H1 (cell line): Measurements from ENCODE around the gene PDE5A. TPM values are rescaled to one million over a fixed set of nuclear protein-coding genes. Genes with fewer than 3 reads are reported as not detected.

Experiments
- CTCF ChIA-PET: fragments of 300-600 bp; sonication (Branson Sonifier 250); formaldehyde crosslinking; loops from one replicate; lab custom pipeline; 2021; ENCODE audit not compliant: partially characterized antibody; lab: Charles Lee
- POLR2A ChIA-PET: fragments of 300-600 bp; sonication (Branson Sonifier 250); formaldehyde crosslinking; loops from one replicate; lab custom pipeline; 2021; ENCODE audit warnings: inconsistent platforms; ENCODE audit not compliant: partially characterized antibody; lab: Charles Lee
- DNase-seq, 2 experiments: peaks; one replicate each; pipeline versions ENCODE4 v3.0.0 to v3.0.0-alpha.2; 2010 to 2022; ENCODE audit warnings: low spot score in 2 of 2, low read depth in 1 of 2, mixed read lengths in 1 of 2
- FAIRE-seq: peaks from 2 replicates; lab custom pipeline; 2011; peaks lifted over from hg19 to GRCh38; lab: Jason Lieb, UNC
- H2AFZ ChIP-seq: 2 replicates; pipeline ENCODE4 v1.8.1; 2012; ENCODE audit warnings: low read length, inconsistent platforms
- H2AK5ac ChIP-seq: 2 replicates; pipeline ENCODE4 v1.6.1; 2013; ENCODE audit warnings: low read depth, low read length
- H2BK120ac ChIP-seq: replicated peaks from 2 replicates; pipeline ENCODE3; 2013; ENCODE audit warnings: low read depth, low read length, inconsistent platforms
- H2BK12ac ChIP-seq: 2 replicates; pipeline ENCODE4 v1.6.1; 2013; ENCODE audit warnings: low read depth, low read length
- H2BK15ac ChIP-seq: 2 replicates; pipeline ENCODE4 v1.6.1; 2013; ENCODE audit warnings: low read length
- H2BK20ac ChIP-seq: 2 replicates; pipeline ENCODE4 v1.6.1; 2013; ENCODE audit warnings: low read length
- H2BK5ac ChIP-seq: 2 replicates; pipeline ENCODE4 v1.6.1; 2013; ENCODE audit warnings: low read depth, low read length
- H3K14ac ChIP-seq: 2 replicates; pipeline ENCODE4 v1.6.1; 2013; ENCODE audit warnings: inconsistent platforms; ENCODE audit not compliant: insufficient read length
- H3K18ac ChIP-seq: 2 replicates; pipeline ENCODE4 v1.6.1; 2013; ENCODE audit warnings: low read length; ENCODE audit errors: extremely low read depth
- H3K23ac ChIP-seq: 2 replicates; pipeline ENCODE4 v1.6.1; 2013; ENCODE audit warnings: inconsistent platforms; ENCODE audit not compliant: insufficient read length
- H3K23me2 ChIP-seq: 2 replicates; pipeline ENCODE4 v1.6.1; 2013; ENCODE audit warnings: low read depth, low read length
- H3K27ac ChIP-seq: 2 replicates; pipeline ENCODE4 v1.6.1; 2011; ENCODE audit warnings: low read depth, low read length, inconsistent platforms
- H3K27me3 ChIP-seq, 4 experiments: replicated peaks in 1 of 4; 1 replicate in 1 of 4; 2 replicates in 3 of 4; pipeline versions ENCODE4 v1.6.1 to v1.8.1; 2011 to 2013; ENCODE audit warnings: low read length in 3 of 4, mild to moderate bottlenecking in 3 of 4, inconsistent platforms in 2 of 4, mixed read lengths in 2 of 4, moderate library complexity in 1 of 4; ENCODE audit not compliant: control insufficient read depth in 3 of 4, insufficient read depth in 3 of 4; ENCODE audit errors: extremely low read depth in 1 of 4
- H3K36me3 ChIP-seq, 4 experiments: 2 replicates each; pipeline versions ENCODE4 v1.6.1 to v1.8.1; 2011 to 2013; ENCODE audit warnings: mild to moderate bottlenecking in 4 of 4, low read length in 3 of 4, moderate library complexity in 2 of 4, control low read depth in 1 of 4, inconsistent platforms in 1 of 4; ENCODE audit not compliant: insufficient read depth in 4 of 4, control insufficient read depth in 2 of 4
- H3K4ac ChIP-seq: replicated peaks from 2 replicates; pipeline ENCODE3; 2013; ENCODE audit warnings: low read length, low read depth, mixed read lengths, inconsistent platforms; ENCODE audit not compliant: insufficient read length
- H3K4me1 ChIP-seq, 4 experiments: replicated peaks in 1 of 4; 1 replicate in 1 of 4; 2 replicates in 3 of 4; pipeline versions ENCODE4 v1.6.1 to v1.8.1; 2011 to 2013; ENCODE audit warnings: low read length in 3 of 4, inconsistent platforms in 2 of 4, mixed read lengths in 1 of 4; ENCODE audit not compliant: insufficient read depth in 4 of 4, control insufficient read depth in 3 of 4
- H3K4me2 ChIP-seq, 2 experiments: 2 replicates each; pipeline versions ENCODE4 v1.6.1 to v1.8.1; 2011 to 2013; ENCODE audit warnings: low read depth in 2 of 2, low read length in 2 of 2, control low read depth in 1 of 2, inconsistent platforms in 1 of 2, mild to moderate bottlenecking in 1 of 2; ENCODE audit not compliant: insufficient read depth in 1 of 2
- H3K4me3 ChIP-seq, 4 experiments: fragments of 200-600, 300-600 bp in 1 of 4; sonication (generic), shearing (Covaris generic), sonication (Bioruptor Twin) in 1 of 4; 2 replicates each; pipeline versions ENCODE4 v1.5.1 to v1.8.1; 2011 to 2016; ENCODE audit warnings: low read length in 4 of 4, low read depth in 3 of 4, control low read depth in 2 of 4, inconsistent platforms in 2 of 4, mild to moderate bottlenecking in 2 of 4, mixed read lengths in 1 of 4, moderate library complexity in 1 of 4; ENCODE audit not compliant: insufficient read depth in 2 of 4; ENCODE audit errors: extremely low read depth in 1 of 4
- H3K56ac ChIP-seq: replicated peaks from 2 replicates; pipeline ENCODE3; 2013; ENCODE audit warnings: low read depth, mild to moderate bottlenecking, mixed read lengths, low read length, inconsistent platforms; ENCODE audit not compliant: insufficient read length
- H3K79me1 ChIP-seq: 2 replicates; pipeline ENCODE4 v1.6.1; 2013; ENCODE audit warnings: low read depth, low read length, control low read depth
- H3K79me2 ChIP-seq, 2 experiments: 2 replicates each; pipeline versions ENCODE4 v1.6.1 to v1.8.1; 2012 to 2013; ENCODE audit warnings: low read length in 2 of 2, mild to moderate bottlenecking in 2 of 2, inconsistent platforms in 1 of 2; ENCODE audit not compliant: insufficient read depth in 2 of 2, control insufficient read depth in 1 of 2
- H3K9ac ChIP-seq, 4 experiments: replicated peaks in 1 of 4; 1 replicate in 1 of 4; 2 replicates in 3 of 4; pipeline versions ENCODE4 v1.6.1 to v1.8.1; 2011 to 2013; ENCODE audit warnings: low read depth in 3 of 4, low read length in 3 of 4, control low read depth in 2 of 4, mild to moderate bottlenecking in 2 of 4, moderate library complexity in 2 of 4, inconsistent platforms in 1 of 4; ENCODE audit errors: extremely low read depth in 1 of 4
- H3K9me3 ChIP-seq, 2 experiments: 2 replicates each; pipeline versions ENCODE4 v1.6.1 to v1.8.1; 2012 to 2013; ENCODE audit warnings: mild to moderate bottlenecking in 2 of 2, moderate library complexity in 2 of 2, control low read depth in 1 of 2, inconsistent platforms in 1 of 2, low read depth in 1 of 2, low read length in 1 of 2, mixed read lengths in 1 of 2; ENCODE audit not compliant: insufficient read depth in 2 of 2
- H4K20me1 ChIP-seq, 2 experiments: replicated peaks in 1 of 2; 2 replicates each; pipeline versions ENCODE3 to v1.8.1; 2011 to 2013; ENCODE audit warnings: inconsistent platforms in 2 of 2, low read length in 2 of 2, mild to moderate bottlenecking in 1 of 2; ENCODE audit not compliant: insufficient read depth in 2 of 2, control insufficient read depth in 1 of 2
- H4K5ac ChIP-seq: 2 replicates; pipeline ENCODE4 v1.6.1; 2013; ENCODE audit warnings: low read length, low read depth, mixed read lengths, inconsistent platforms; ENCODE audit not compliant: insufficient read length
- H4K8ac ChIP-seq: 2 replicates; pipeline ENCODE4 v1.8.0; 2013; ENCODE audit warnings: mild to moderate bottlenecking, moderate library complexity, low read length, inconsistent platforms; ENCODE audit not compliant: insufficient read depth; ENCODE audit errors: extremely low read depth
- H4K91ac ChIP-seq: replicated peaks from 2 replicates; pipeline ENCODE3; 2013; ENCODE audit warnings: low read length, mixed read lengths, inconsistent platforms; ENCODE audit not compliant: insufficient read length
- BACH1 ChIP-seq: IDR thresholded peaks from 2 replicates; pipeline ENCODE4 v1.6.1; 2012; ENCODE audit warnings: low read length, improper control_type of control experiment
- CTBP2 ChIP-seq: IDR thresholded peaks from 2 replicates; pipeline ENCODE4 v1.7.0; 2011; ENCODE audit warnings: borderline replicate concordance, mild to moderate bottlenecking, moderate library complexity, mixed read lengths, low read length; ENCODE audit not compliant: insufficient read depth, insufficient read length
- EP300 ChIP-seq, 2 experiments: IDR thresholded peaks; 1 replicate in 1 of 2; 2 replicates in 1 of 2; pipeline ENCODE4 v1.6.1; 2011 to 2012; ENCODE audit warnings: low read depth in 2 of 2, low read length in 2 of 2, mild to moderate bottlenecking in 2 of 2, borderline replicate concordance in 1 of 2, inconsistent platforms in 1 of 2, moderate library complexity in 1 of 2
- FOSL1 ChIP-seq: IDR thresholded peaks from 2 replicates; pipeline ENCODE4 v1.6.1; 2011; ENCODE audit warnings: mild to moderate bottlenecking, low read depth, low read length, moderate library complexity; ENCODE audit not compliant: insufficient read depth
- JUND ChIP-seq: IDR thresholded peaks from 2 replicates; pipeline ENCODE4 v1.6.1; 2011; ENCODE audit warnings: mild to moderate bottlenecking, improper control_type of control experiment, low read length
- NANOG ChIP-seq: IDR thresholded peaks from 2 replicates; pipeline ENCODE4 v1.6.1; 2011; ENCODE audit warnings: low read length, low read depth, mild to moderate bottlenecking, inconsistent platforms; ENCODE audit not compliant: insufficient read depth, poor library complexity, severe bottlenecking
- SP2 ChIP-seq: IDR thresholded peaks from 2 replicates; pipeline ENCODE4 v1.6.1; 2012; ENCODE audit warnings: mild to moderate bottlenecking, low read length, inconsistent platforms
- SUZ12 ChIP-seq: fragments of 200-600 bp; sonication (generic); IDR thresholded peaks from 2 replicates; pipeline ENCODE4 v1.6.1; 2012; ENCODE audit warnings: mild to moderate bottlenecking, inconsistent platforms, low read length, moderate library complexity, mixed read lengths
- WGBS, 2 experiments: shearing (Covaris generic) in 1 of 2; methylation state at CpG; one replicate each; pipeline versions ENCODE4 v1.1.6 to v1.1.7; 2013 to 2015; ENCODE audit warnings: low lambda C conversion rate in 2 of 2, mixed read lengths in 2 of 2, inconsistent platforms in 1 of 2, low coverage in 1 of 2, missing lambda C conversion rate in 1 of 2; ENCODE audit not compliant: insufficient replicate concordance in 2 of 2, insufficient coverage in 1 of 2, insufficient read length in 1 of 2; ENCODE audit errors: extremely low coverage in 1 of 2, missing lambda C conversion rate in 1 of 2; 5-methylcytosine and 5-hydroxymethylcytosine counted together
- polyA plus RNA-seq, 7 experiments: library from polyadenylated mRNA; depleted of rRNA in 3 of 7; stranded (reverse) in 5 of 7; unstranded in 2 of 7; fragments of >200 nt in 5 of 7; fragments of 200-250 nt in 2 of 7; gene quantifications; 1 replicate in 5 of 7; 2 replicates in 1 of 7; 4 replicates in 1 of 7; pipeline versions ENCODE4 v1.2.1 to v1.2.3, GENCODE V29; 2011 to 2013; ENCODE audit warnings: missing spikeins in 2 of 7, mixed read lengths in 2 of 7
- total RNA-seq: library from RNA; stranded (reverse); fragmentation: NEBNext Ultra II Directional; extraction: Animal tissue kit (Norgen Biotek cat#: 25700); gene quantifications from 2 replicates; pipeline ENCODE4 v1.2.1, GENCODE V29; 2021

The PDE5A gene
- total and polyA plus RNA-seq, 2 of the 8 experiments (the other 6 are each of a cell fraction or from before 2014, with no cell fraction given): 5.6 to 32.4 TPM

DNA sequence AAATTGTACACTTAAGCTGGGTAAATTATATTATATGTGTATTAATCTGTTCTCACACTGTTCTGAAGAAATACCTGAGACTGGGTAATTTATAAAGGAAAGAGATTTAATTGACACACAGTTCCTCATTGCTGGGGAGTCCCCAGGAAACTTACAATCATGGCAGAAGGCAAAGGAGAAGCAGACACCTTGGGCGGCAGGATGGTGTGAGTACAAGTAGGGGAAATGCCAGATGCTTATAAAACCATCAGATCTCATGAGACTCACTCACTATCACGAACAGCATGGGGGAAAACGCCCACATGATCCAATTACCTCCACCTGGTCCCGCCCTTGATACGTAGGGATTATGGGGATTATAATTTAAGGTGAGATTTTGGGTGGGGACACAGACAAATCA is 34.9 kb downstream of the PDE5A start:
- H3K79me2 ChIP-seq: peaks cover 0 to 10% of the 10 kb centered on the region in 2 experiments; a peak in 2 of 4 replicates
- no peak overlapping the region for H3K14ac ChIP-seq
- no peak for FAIRE-seq
- ChIA-PET CTCF (interaction anchor here (0.8 to 1.7 kb wide), 2 partner anchors 13 to 35 kb away, joined by 3 to 6 read pairs; partner anchors contain the start of gene PDE5A), POLR2A (no interaction called here)
- H3K9ac ChIP-seq: no peak overlapping the region
- no peak overlapping the region for H2BK120ac ChIP-seq
- H3K4me2 ChIP-seq: no peak overlapping the region
- no peak overlapping the region for H3K4me3 ChIP-seq
- H3K36me3 ChIP-seq: peaks cover 0 to 7% (median under 1%) of the 10 kb centered on the region in 4 experiments; a peak in 3 of 8 replicates
- no peak overlapping the region for H3K27ac ChIP-seq
- H3K23ac ChIP-seq: no peak overlapping the region
- no peak overlapping the region for H2BK12ac ChIP-seq
- no peak overlapping the region for H3K18ac ChIP-seq
- H3K23me2 ChIP-seq: no peaks in the 10 kb centered on the region
- no peak overlapping the region for H3K4ac ChIP-seq
- H4K8ac ChIP-seq: no peak overlapping the region
- H2AK5ac ChIP-seq: no peak overlapping the region
- no peaks in the 10 kb centered on the region; the same call in 1 of the 2 replicates for H3K79me1 ChIP-seq
- no peaks in the 10 kb centered on the region for H3K27me3 ChIP-seq
- no peak overlapping the region for H2BK20ac ChIP-seq
- H3K56ac ChIP-seq: no peak overlapping the region
- no peaks in the 10 kb centered on the region for H4K20me1 ChIP-seq
- H4K91ac ChIP-seq: no peak overlapping the region
- H4K5ac ChIP-seq: no peak overlapping the region
- H3K4me1 ChIP-seq: peaks cover 0 to 10% (median 2%) of the 10 kb centered on the region in 4 experiments; a peak in 3 of 7 replicates
- WGBS, 2 experiments: 91% methylated on average over 5 of the region's 5 CpGs; no CpG with 5 or more reads in 1 of the 2 experiments
- DNase-seq: no peak
- H2AFZ ChIP-seq: no peak overlapping the region
- no peaks in the 10 kb centered on the region for H3K9me3 ChIP-seq
- no peak overlapping the region for H2BK5ac ChIP-seq
- H2BK15ac ChIP-seq: no peak overlapping the region
- TF ChIP-seq SP2 (no peak), JUND (no peak), CTBP2 (no peak), SUZ12 (no peak), FOSL1 (no peak), BACH1 (no peak), NANOG (no peak), EP300 (IDR thresholded peaks at IDR 0.05; ENCODE audit: borderline replicate concordance in 1 of 2, low read depth in 2 of 2, low read length in 2 of 2) (no peak)
